HEK293 (cell line): ENCODE data around the gene ELAVL2.

Experiments
- GLI2 ChIP-seq: fragments of 450-650 bp; formaldehyde crosslinking; IDR thresholded peaks from 2 replicates; pipeline ENCODE4; 2017; ENCODE audit warnings: missing biosample characterization, missing genetic modification characterization, low read depth, borderline replicate concordance
- TF ChIP-seq, protein P1 (sequence below): fragments of 450-650 bp; formaldehyde crosslinking; IDR thresholded peaks from 2 replicates; pipeline ENCODE4 v1.5.1; 2016; ENCODE audit warnings: missing biosample characterization, missing genetic modification characterization

DNA sequence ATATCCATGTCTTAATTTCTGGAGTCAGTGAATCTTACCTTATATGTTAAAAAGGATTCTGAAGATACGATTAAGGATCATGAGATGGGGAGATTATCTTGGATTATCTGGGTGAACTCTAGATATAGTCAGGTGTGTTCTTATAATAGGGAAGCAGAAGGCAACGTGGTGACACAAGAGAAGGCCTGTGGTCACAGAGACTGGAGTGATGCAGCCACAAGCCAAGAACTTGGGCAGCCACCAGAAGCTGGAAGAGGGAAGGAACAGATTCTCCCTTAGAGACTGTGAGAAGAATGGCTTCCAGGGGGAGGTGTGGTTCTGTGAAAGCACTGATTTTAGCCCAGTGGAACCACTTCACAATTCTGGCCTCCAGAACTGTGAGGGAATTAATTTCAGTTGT is 177.4 kb downstream of the ELAVL2 start:
- TF ChIP-seq, protein P1, sequence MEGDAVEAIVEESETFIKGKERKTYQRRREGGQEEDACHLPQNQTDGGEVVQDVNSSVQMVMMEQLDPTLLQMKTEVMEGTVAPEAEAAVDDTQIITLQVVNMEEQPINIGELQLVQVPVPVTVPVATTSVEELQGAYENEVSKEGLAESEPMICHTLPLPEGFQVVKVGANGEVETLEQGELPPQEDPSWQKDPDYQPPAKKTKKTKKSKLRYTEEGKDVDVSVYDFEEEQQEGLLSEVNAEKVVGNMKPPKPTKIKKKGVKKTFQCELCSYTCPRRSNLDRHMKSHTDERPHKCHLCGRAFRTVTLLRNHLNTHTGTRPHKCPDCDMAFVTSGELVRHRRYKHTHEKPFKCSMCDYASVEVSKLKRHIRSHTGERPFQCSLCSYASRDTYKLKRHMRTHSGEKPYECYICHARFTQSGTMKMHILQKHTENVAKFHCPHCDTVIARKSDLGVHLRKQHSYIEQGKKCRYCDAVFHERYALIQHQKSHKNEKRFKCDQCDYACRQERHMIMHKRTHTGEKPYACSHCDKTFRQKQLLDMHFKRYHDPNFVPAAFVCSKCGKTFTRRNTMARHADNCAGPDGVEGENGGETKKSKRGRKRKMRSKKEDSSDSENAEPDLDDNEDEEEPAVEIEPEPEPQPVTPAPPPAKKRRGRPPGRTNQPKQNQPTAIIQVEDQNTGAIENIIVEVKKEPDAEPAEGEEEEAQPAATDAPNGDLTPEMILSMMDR (tag by site-specific recombination), result no peak
- no peak for TF ChIP-seq GLI2
